A673 (cell line): Measurements from ENCODE around the gene PCBD1. TPM values are rescaled to one million over a fixed set of nuclear protein-coding genes. Genes with fewer than 3 reads are reported as not detected.

Source experiments
- BruUV-seq: library from RNA; stranded (reverse); fragments of 400-500 nt; replicated peaks from 2 replicates; lab custom pipeline; 2021; lab: Mats Ljungman, UMichigan
- CTCF ChIA-PET: fragments of 300-600 bp; sonication (Branson Sonifier 250); formaldehyde crosslinking; loops from one replicate; lab custom pipeline; 2022; ENCODE audit warnings: antibody characterized with exemption; lab: Charles Lee
- POLR2A ChIA-PET: fragments of 300-600 bp; sonication (Branson Sonifier 250); formaldehyde crosslinking; loops from one replicate; lab custom pipeline; 2022; ENCODE audit warnings: antibody characterized with exemption; ENCODE audit not compliant: low non-redundant PET; lab: Charles Lee
- DNase-seq: peaks from one replicate; pipeline ENCODE4 v3.0.0-alpha.2; 2015; ENCODE audit warnings: low spot score
- H3K27ac ChIP-seq: fragments of 200-600 bp; sonication (generic); 2 replicates; pipeline ENCODE4 v1.5.1; 2016; ENCODE audit warnings: mixed run types, low read depth, mild to moderate bottlenecking, mixed read lengths, antibody characterized with exemption, low read length; ENCODE audit not compliant: poor library complexity, severe bottlenecking
- H3K27me3 ChIP-seq: fragments of 200-600 bp; sonication (generic); replicated peaks from 2 replicates; pipeline ENCODE4 v1.6.1; 2017; ENCODE audit warnings: mixed run types, low read depth, mild to moderate bottlenecking, mixed read lengths, antibody characterized with exemption, low read length; ENCODE audit not compliant: insufficient read depth, poor library complexity
- H3K36me3 ChIP-seq: fragments of 200-600 bp; sonication (generic); 2 replicates; pipeline ENCODE4 v1.6.1; 2016; ENCODE audit warnings: mixed run types, mild to moderate bottlenecking, mixed read lengths, antibody characterized with exemption, low read length; ENCODE audit not compliant: insufficient read depth, poor library complexity, severe bottlenecking
- H3K4me1 ChIP-seq: fragments of 200-600 bp; sonication (generic); 2 replicates; pipeline ENCODE4 v1.6.1; 2017; ENCODE audit warnings: mixed run types, mild to moderate bottlenecking, mixed read lengths, antibody characterized with exemption, low read length; ENCODE audit not compliant: insufficient read depth, poor library complexity, severe bottlenecking
- H3K4me3 ChIP-seq: fragments of 200-600 bp; sonication (generic); 2 replicates; pipeline ENCODE4 v1.5.1; 2016; ENCODE audit warnings: low read depth, mixed run types, mild to moderate bottlenecking, mixed read lengths, low read length; ENCODE audit not compliant: poor library complexity, severe bottlenecking
- H3K9me3 ChIP-seq: fragments of 200-600 bp; sonication (generic); 2 replicates; pipeline ENCODE4 v1.6.1; 2016; ENCODE audit warnings: mixed run types, low read depth, mild to moderate bottlenecking, mixed read lengths, antibody characterized with exemption, low read length; ENCODE audit not compliant: poor library complexity, severe bottlenecking
- CTCF ChIP-seq: fragments of 300-800, 200-600 bp; sonication (generic); conservative IDR thresholded peaks from 2 replicates; pipeline ENCODE4 v1.5.1; 2017; ENCODE audit warnings: low read depth, mild to moderate bottlenecking, antibody characterized with exemption, low read length, moderate library complexity, mixed read lengths
- EZH2 ChIP-seq: fragments of 200-600 bp; sonication (generic); IDR thresholded peaks from 2 replicates; pipeline ENCODE4 v1.6.1; 2017; ENCODE audit warnings: borderline replicate concordance, low read depth, mild to moderate bottlenecking, mixed read lengths, antibody characterized with exemption, low read length; ENCODE audit not compliant: poor library complexity, severe bottlenecking
- intact Hi-C: fragments of 100-400 bp; cut with micrococcal nuclease; formaldehyde crosslinking; loops from one replicate; pipeline ENCODE4 v1.10.0; 2022; ENCODE audit not compliant: unreplicated experiment
- total RNA-seq: library from RNA; stranded (reverse); gene quantifications from 2 replicates; pipeline ENCODE4 v1.2.3, GENCODE V29; 2021

Gene PCBD1
- total RNA-seq, 1 experiment from 2014 or later: 41.2 TPM

- H3K27ac ChIP-seq: no peak overlapping the region
- H3K4me3 ChIP-seq: no peak overlapping the region
- POLR2A ChIA-PET: no interaction called here
- no peak for TF ChIP-seq CTCF
- TF ChIP-seq EZH2: no peak
- intact Hi-C loops: no loop called here
- no peak for DNase-seq
- no peaks in the 10 kb centered on the region for H3K9me3 ChIP-seq
- H3K27me3 ChIP-seq: no peaks in the 10 kb centered on the region
- CTCF ChIA-PET: no interaction called here
- no TSS peak for BruUV-seq
- H3K36me3 ChIP-seq: no peaks in the 10 kb centered on the region
- peaks cover 12% of the 10 kb centered on the region for H3K4me1 ChIP-seq
These were observed 19.5 kb upstream of the PCBD1 start for GRCh38 chr10:70907637-70908405.

- Histone ChIP-seq H3K9me3 (no peaks in the 10 kb centered on the region), H3K4me3 (no peak overlapping the region), H3K36me3 (no peaks in the 10 kb centered on the region), H3K4me1 (peaks cover 12% of the 10 kb centered on the region), H3K27me3 (no peaks in the 10 kb centered on the region), H3K27ac (no peak overlapping the region)
- POLR2A ChIA-PET: no interaction called here
- BruUV-seq: no TSS peak
- no peak for TF ChIP-seq EZH2
- no peak for TF ChIP-seq CTCF
- intact Hi-C loops: no loop called here
- CTCF ChIA-PET: no interaction called here
- no peak for DNase-seq
These were observed 18.7 kb upstream of the PCBD1 start for GRCh38 chr10:70906953-70907636.

- intact Hi-C loops: no loop called here
- Histone ChIP-seq H3K4me3 (no peak overlapping the region), H3K36me3 (no peaks in the 10 kb centered on the region), H3K9me3 (no peaks in the 10 kb centered on the region), H3K4me1 (peaks cover 12% of the 10 kb centered on the region), H3K27ac (no peak overlapping the region), H3K27me3 (no peaks in the 10 kb centered on the region)
- no peak for TF ChIP-seq CTCF
- BruUV-seq: no TSS peak
- CTCF ChIA-PET: no interaction called here
- no peak for DNase-seq
- POLR2A ChIA-PET: no interaction called here
These were observed 17.8 kb upstream of the PCBD1 start for GRCh38 chr10:70906031-70906783.
